H4 (cell line): Measurements from ENCODE around the gene PARVG. TPM values are rescaled to one million over a fixed set of nuclear protein-coding genes. Genes with fewer than 3 reads are reported as not detected.
"Not testable (repeated sequence)": the region's sequence is repeated elsewhere in the genome, so short reads cannot be mapped to it uniquely, and the experiment has no call there.

Experiments used
- DNase-seq: peaks from one replicate; pipeline ENCODE4 v3.0.0-alpha.2; 2015; ENCODE audit warnings: low spot score
- total RNA-seq: library from RNA; depleted of rRNA; stranded (reverse); fragments of >200 nt; shearing (Covaris generic); gene quantifications from 2 replicates; pipeline ENCODE4 v1.2.3, GENCODE V29; 2014

The PARVG gene
- total RNA-seq, 1 experiment from 2014 or later, result 1.1 TPM

DNA sequence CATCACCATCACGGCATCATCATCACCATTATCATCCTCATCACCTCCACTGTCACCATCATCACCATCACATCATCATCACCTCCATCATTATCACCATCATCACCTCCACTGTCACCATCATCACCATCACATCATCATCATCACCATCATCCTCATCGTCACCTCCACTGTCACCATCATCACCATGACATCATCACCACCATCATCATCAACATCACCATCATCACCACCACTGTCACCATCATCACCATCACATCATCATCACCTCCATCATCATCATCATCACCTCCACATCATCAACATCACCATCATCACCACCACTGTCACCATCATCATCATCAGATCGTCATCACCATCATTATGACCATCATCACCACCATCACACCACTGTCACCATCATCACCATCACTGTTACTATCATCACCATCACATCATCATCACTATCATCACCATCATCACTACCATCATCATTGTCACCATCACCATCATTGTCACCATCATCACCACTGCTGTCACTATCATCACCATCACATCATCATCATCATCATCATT lies 32.8 kb downstream of the PARVG start:
- DNase-seq, result no peak

DNA sequence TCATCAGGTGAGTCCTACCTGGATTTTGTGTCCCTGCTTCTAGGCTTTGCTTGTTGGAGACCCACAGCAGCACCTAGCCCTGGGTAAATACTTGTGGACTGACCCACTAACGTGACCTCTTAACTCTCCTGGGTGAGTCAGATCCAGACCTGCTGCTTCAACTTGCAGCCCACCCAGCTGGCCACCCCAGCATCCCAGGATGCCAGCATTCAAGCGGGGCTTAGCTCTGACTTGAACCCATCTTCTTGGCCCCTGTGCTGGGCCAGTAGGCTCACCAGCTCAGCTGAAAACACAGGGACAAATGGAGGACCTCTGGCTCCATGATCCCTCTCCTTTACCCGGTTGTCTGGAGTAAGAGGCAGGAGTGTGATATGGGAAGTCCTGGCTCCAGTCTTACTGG lies 33.5 kb downstream of the PARVG start:
- no peak for DNase-seq

- no peak for DNase-seq
These were observed 34.0 kb downstream of the PARVG start for GRCh38 chr22:44214764-44215163.

GRCh38 chr22:44215287-44215686 lies 34.6 kb downstream of the PARVG start:
- DNase-seq, result no peak

DNA sequence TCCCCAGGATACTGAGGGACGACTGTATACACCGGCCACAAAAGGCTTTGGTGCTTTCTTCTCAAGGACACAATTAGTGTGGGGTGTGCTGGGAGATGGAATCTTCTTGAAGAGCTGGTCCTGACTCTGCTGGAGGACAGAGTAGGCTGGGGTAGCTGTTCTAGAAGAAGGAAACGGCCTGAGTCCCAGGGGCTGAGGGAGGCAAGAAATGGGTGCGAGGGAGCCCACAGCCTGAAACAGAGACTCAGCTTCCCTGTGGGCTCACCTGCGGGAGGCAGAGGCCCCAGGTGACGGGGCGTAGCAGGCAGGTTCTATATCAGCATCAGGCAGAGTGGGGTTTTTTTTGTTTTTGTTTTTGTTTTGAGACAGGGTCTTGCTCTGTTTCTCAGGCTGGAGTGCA lies 36.6 kb downstream of the PARVG start:
- DNase-seq, result no peak

DNA sequence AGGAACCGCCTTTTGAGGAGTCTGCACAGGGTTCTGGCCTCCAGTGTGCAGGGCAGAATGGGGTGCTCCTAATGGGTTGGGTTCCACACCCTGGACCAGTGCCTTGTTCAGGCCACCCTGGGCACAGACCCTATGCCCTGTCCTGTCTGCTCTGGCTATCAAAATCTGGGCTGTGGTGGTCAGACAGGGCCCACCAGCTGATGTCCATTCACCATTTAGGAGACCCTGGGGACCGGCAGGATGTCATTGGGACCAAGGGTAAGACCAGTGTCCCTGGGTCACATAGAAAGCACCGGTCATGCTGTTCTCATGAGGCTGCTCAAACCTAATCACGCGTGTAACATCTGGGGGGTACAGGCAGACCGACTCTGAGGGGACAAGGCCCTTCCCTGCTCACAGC lies 37.3 kb downstream of the PARVG start:
- DNase-seq, result no peak

- no peak for DNase-seq
These were observed 38.6 kb downstream of the PARVG start for GRCh38 chr22:44219101-44219870.

GRCh38 chr22:44220727-44221680 lies 40.3 kb downstream of the PARVG start:
- DNase-seq, result no peak

- DNase-seq, result no peak
These were observed 41.2 kb downstream of the PARVG start for GRCh38 chr22:44221710-44222475.

- no peak for DNase-seq
These were observed 43.4 kb downstream of the PARVG start for GRCh38 chr22:44224166-44224565.

- DNase-seq, result no peak
These were observed 44.5 kb downstream of the PARVG start for GRCh38 chr22:44225091-44225689.

- no peak for DNase-seq
These were observed 45.1 kb downstream of the PARVG start for GRCh38 chr22:44225812-44226211.

GRCh38 chr22:44229331-44229730 lies 48.6 kb downstream of the PARVG start:
- no peak for DNase-seq

- DNase-seq, result no peak
These were observed 49.1 kb downstream of the PARVG start for GRCh38 chr22:44229809-44230208.

- DNase-seq, result no peak
These were observed 50.5 kb downstream of the PARVG start for GRCh38 chr22:44231233-44231632.

GRCh38 chr22:44234372-44234771 lies 53.6 kb downstream of the PARVG start:
- not testable (repeated sequence) for DNase-seq

DNA sequence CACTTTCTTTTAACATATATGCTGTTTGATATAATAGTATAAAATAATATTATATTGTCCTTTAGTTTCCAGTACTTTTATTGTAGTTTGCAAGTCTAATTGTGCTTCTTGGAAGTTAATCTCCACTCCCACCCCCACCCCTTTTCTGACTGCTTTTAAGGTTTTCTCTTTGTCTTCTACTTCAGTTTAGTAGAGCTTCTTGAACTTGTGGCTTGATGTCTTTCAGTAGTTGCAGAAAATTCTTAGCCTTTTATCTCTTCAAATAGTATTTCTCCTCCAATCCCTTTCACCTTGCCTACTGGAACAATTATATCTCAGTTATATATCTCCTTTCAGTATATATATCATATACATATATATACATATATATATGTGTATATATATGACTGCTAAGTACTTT lies 56.6 kb downstream of the PARVG start:
- no peak for DNase-seq

GRCh38 chr22:44241121-44241520 lies 60.4 kb downstream of the PARVG start:
- DNase-seq, result not testable (repeated sequence)

- no peak for DNase-seq
These were observed 62.4 kb downstream of the PARVG start for GRCh38 chr22:44242946-44243724.

DNA sequence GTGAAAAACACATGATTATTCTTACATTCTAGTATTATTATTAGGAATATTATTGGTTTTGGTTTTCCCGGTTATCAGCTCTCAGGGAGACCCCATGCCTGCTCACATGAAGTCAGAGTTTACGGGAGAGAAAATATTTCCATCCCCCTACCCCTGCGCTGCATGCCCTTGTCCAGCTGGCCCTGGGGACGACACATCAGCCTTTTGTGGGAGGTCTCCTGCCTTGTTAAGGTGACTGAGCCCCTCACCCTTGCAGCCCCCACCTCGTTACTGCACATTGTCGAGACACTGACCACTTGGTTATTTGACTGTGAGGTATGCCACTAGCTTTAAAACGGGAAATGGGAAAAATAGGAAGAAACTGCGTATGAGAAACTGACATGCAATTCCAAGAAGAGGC lies 63.0 kb downstream of the PARVG start:
- no peak for DNase-seq
